Breast epithelium (tissue), 4 donors: ENCODE measurements around the gene IDUA. TPM values are rescaled to one million over a fixed set of nuclear protein-coding genes. Genes with fewer than 3 reads are reported as not detected.

Source experiments
- DNase-seq, 2 donors: peaks; one replicate each; pipeline ENCODE4 v3.0.0-alpha.2; 2019; ENCODE audit warnings: low spot score in 2 of 2
- H3K27ac ChIP-seq, 2 donors: fragments of 200-600 bp; sonication (generic) in 1 of 2; one replicate each; pipeline ENCODE4 v1.5.1; 2016 to 2019; ENCODE audit warnings: mild to moderate bottlenecking in 1 of 2
- H3K27me3 ChIP-seq, 2 donors: fragments of 200-600 bp; sonication (generic) in 1 of 2; one replicate each; pipeline versions ENCODE4 v1.5.1 to v1.6.0; 2017 to 2019; ENCODE audit warnings: control low read depth in 1 of 2, mild to moderate bottlenecking in 1 of 2
- H3K36me3 ChIP-seq: fragments of 200-600 bp; one replicate; pipeline ENCODE4 v1.5.1; 2019
- H3K4me1 ChIP-seq, 2 donors: fragments of 200-600 bp; sonication (generic); one replicate each; pipeline ENCODE4 v1.5.1; 2016 to 2019; ENCODE audit warnings: control low read depth in 1 of 2
- H3K4me3 ChIP-seq, 3 donors: fragments of 200-600 bp; sonication (generic); 1 replicate in 2 of 3; 2 replicates in 1 of 3; pipeline ENCODE4 v1.5.1; 2016 to 2019; ENCODE audit warnings: mild to moderate bottlenecking in 3 of 3, moderate library complexity in 2 of 3
- H3K9me3 ChIP-seq, 2 donors: fragments of 200-600 bp; sonication (generic) in 1 of 2; one replicate each; pipeline ENCODE4 v1.5.1; 2016 to 2019; ENCODE audit warnings: control low read depth in 1 of 2
- POLR2A ChIP-seq: fragments of 450-650 bp; IDR thresholded peaks from one replicate; pipeline ENCODE4 v1.6.1; 2016; ENCODE audit warnings: antibody characterized with exemption, mild to moderate bottlenecking, moderate library complexity
- POLR2AphosphoS5 ChIP-seq, 3 donors: sonication (generic); formaldehyde crosslinking; IDR thresholded peaks; one replicate each; pipeline ENCODE4 v1.6.1; 2017; ENCODE audit warnings: antibody characterized with exemption in 3 of 3
- intact Hi-C: fragments of 100-400 bp; cut with DNase I; formaldehyde crosslinking; loops from one replicate; pipeline ENCODE4 v1.15.1; 2023; ENCODE audit warnings: low total_unique reads
- total RNA-seq, 3 donors: library from RNA; depleted of rRNA; stranded (reverse); fragments of >200 nt; gene quantifications; one replicate each; pipeline ENCODE4 v1.1.0, GENCODE V29; 2016
- TF ChIP-seq, protein P1 (sequence below), 3 donors: fragments of 450-650 bp; IDR thresholded peaks; one replicate each; pipeline ENCODE4 v1.5.1; 2016 to 2017; ENCODE audit warnings: antibody characterized with exemption in 3 of 3, mild to moderate bottlenecking in 3 of 3, moderate library complexity in 3 of 3

The IDUA gene
- total RNA-seq, 3 donors from 2014 or later: 16.3 to 32.8 (median 28.2) TPM

GRCh38 chr4:1015179-1015578 lies 28.3 kb downstream of the IDUA start:
- H3K4me1 ChIP-seq: peaks cover 7 to 8% of the 10 kb centered on the region in 2 donors
- intact Hi-C loops: no loop called here

DNA sequence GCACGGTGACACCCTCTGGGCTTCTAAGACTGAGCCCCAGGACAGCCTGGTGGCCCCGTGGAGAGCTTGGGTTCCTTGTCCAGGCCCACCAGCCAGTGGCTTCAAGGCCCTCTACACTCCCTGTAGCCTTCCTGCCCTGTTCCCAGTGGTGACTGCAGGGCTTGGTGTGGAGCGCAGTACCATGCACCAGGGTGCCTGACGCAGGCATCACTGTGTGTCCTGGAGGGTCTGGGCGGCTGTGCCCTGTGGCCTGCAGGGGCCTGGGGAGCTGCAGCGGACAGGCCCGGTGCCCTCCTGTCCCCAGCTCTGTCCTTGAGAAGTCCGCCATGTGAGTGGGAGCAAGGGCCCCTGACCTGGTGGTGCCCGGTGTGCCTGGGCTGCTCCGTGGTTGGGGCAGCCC lies 28.9 kb downstream of the IDUA start:
- H3K36me3 ChIP-seq: no peaks in the 10 kb centered on the region
- no peak overlapping the region for H3K27ac ChIP-seq
- H3K4me1 ChIP-seq: peaks cover 2 to 4% of the 10 kb centered on the region in 2 donors
- no peaks in the 10 kb centered on the region for H3K9me3 ChIP-seq
- intact Hi-C loops: no loop called here
- DNase-seq: no peak
- no peak overlapping the region for H3K4me3 ChIP-seq
- TF ChIP-seq, protein P1, sequence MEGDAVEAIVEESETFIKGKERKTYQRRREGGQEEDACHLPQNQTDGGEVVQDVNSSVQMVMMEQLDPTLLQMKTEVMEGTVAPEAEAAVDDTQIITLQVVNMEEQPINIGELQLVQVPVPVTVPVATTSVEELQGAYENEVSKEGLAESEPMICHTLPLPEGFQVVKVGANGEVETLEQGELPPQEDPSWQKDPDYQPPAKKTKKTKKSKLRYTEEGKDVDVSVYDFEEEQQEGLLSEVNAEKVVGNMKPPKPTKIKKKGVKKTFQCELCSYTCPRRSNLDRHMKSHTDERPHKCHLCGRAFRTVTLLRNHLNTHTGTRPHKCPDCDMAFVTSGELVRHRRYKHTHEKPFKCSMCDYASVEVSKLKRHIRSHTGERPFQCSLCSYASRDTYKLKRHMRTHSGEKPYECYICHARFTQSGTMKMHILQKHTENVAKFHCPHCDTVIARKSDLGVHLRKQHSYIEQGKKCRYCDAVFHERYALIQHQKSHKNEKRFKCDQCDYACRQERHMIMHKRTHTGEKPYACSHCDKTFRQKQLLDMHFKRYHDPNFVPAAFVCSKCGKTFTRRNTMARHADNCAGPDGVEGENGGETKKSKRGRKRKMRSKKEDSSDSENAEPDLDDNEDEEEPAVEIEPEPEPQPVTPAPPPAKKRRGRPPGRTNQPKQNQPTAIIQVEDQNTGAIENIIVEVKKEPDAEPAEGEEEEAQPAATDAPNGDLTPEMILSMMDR (IDR thresholded peaks at IDR 0.05): no peak
- TF ChIP-seq POLR2A: no peak
- no peak for TF ChIP-seq POLR2AphosphoS5 (IDR thresholded peaks at IDR 0.05)
- H3K27me3 ChIP-seq: no peaks in the 10 kb centered on the region

More at GRCh38 chr4:1015179-1015578, 28.3 kb downstream of the IDUA start:
- Histone ChIP-seq H3K27ac (no peak overlapping the region), H3K9me3 (no peaks in the 10 kb centered on the region), H3K4me3 (no peak overlapping the region), H3K36me3 (no peaks in the 10 kb centered on the region), H3K27me3 (no peaks in the 10 kb centered on the region)
- no peak for DNase-seq
- TF ChIP-seq, protein P1 (IDR thresholded peaks at IDR 0.05): no peak
- no peak for TF ChIP-seq POLR2A

- Histone ChIP-seq H3K27ac (no peak overlapping the region), H3K36me3 (no peaks in the 10 kb centered on the region), H3K27me3 (no peaks in the 10 kb centered on the region), H3K9me3 (no peaks in the 10 kb centered on the region), H3K4me3 (no peak overlapping the region), H3K4me1 (no peaks in the 10 kb centered on the region)
- TF ChIP-seq POLR2AphosphoS5 (IDR thresholded peaks at IDR 0.05) (no peak), POLR2A (no peak)
- TF ChIP-seq, protein P1 (IDR thresholded peaks at IDR 0.05): no peak
- intact Hi-C loops: no loop called here
- DNase-seq: no peak
These were observed 30.4 kb downstream of the IDUA start for GRCh38 chr4:1017211-1017610.

DNA sequence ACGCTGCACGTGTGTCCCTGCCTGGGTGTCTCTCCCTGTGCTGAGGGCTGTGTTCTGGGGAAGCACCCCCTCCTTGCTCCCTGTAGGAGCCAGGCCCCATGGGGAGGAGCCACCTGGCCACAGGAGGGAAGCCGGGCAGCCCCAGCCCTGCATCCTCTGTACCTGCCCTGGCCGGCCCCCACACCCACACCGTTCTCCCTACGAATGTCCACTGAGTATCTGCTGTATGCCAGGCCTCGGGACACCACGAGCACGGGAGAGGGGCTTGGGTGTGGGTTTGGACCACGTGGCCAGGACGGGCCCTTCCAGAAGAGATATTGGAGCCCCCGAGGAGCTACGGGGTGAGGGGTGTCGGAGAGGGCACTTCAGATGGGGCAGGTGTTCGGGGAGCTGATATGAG lies 30.9 kb downstream of the IDUA start:
- Histone ChIP-seq H3K27ac (no peak overlapping the region), H3K4me3 (no peak overlapping the region), H3K4me1 (no peaks in the 10 kb centered on the region), H3K9me3 (no peaks in the 10 kb centered on the region), H3K27me3 (no peaks in the 10 kb centered on the region), H3K36me3 (no peaks in the 10 kb centered on the region)
- TF ChIP-seq POLR2A (no peak), POLR2AphosphoS5 (IDR thresholded peaks at IDR 0.05) (no peak)
- TF ChIP-seq, protein P1 (IDR thresholded peaks at IDR 0.05): no peak
- no peak for DNase-seq
- intact Hi-C loops: no loop called here

- intact Hi-C loops: no loop called here
- DNase-seq: no peak
- TF ChIP-seq, protein P1 (IDR thresholded peaks at IDR 0.05): no peak
- TF ChIP-seq POLR2A (no peak), POLR2AphosphoS5 (IDR thresholded peaks at IDR 0.05) (no peak)
- no peaks in the 10 kb centered on the region for H3K4me1 ChIP-seq
- H3K36me3 ChIP-seq: no peaks in the 10 kb centered on the region
- H3K9me3 ChIP-seq: no peaks in the 10 kb centered on the region
- no peaks in the 10 kb centered on the region for H3K27me3 ChIP-seq
- H3K27ac ChIP-seq: no peak overlapping the region
- H3K4me3 ChIP-seq: no peak overlapping the region
These were observed 31.5 kb downstream of the IDUA start for GRCh38 chr4:1018147-1019020.
